Measurements from ENCODE around the gene USP47. TPM values are rescaled to one million over a fixed set of nuclear protein-coding genes. Genes with fewer than 3 reads are reported as not detected.

USP47 gene
- polyA plus RNA-seq, 10 donors: 55.8 to 83.6 (median 68.4) TPM

DNA sequence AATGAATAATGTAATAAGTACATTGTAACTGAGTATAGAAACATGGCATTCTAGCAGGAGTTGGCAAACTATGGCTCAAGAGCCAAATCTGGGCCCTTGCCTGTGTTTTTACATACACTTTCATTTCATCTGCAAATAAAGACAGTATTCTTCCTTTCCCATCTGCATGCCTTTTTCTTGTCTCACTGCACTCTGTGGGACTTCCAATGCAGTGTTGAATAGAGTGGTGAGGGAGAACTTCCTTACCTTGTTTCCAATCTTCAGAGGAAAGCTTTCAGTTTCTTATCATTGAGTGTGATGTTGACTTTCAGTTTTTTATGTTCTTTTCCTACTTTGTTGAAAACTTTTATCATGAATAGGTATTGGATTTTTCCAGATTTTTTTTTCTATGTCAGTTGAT, 82.1 kb downstream of the USP47 start:
- DNase-seq: no peak

DNA sequence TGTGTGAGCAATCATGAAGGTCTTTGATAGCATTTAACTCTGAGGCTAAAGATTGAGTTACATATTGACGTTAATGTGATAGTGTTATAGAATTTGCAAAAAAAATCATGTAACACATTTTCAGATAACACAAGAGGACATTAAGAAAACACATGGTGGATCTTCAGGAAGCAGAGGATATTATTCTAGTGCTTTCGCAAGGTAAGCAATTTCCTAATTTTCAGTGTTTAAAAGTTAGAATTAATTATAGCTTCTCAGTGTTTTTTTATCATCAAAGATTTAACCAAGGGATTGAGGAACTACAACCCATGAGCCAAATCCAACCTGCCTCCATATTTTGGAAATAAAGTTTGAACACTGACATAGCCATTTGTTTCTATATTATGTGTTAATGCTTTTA, 88.1 kb downstream of the USP47 start:
- no peak for DNase-seq

DNA sequence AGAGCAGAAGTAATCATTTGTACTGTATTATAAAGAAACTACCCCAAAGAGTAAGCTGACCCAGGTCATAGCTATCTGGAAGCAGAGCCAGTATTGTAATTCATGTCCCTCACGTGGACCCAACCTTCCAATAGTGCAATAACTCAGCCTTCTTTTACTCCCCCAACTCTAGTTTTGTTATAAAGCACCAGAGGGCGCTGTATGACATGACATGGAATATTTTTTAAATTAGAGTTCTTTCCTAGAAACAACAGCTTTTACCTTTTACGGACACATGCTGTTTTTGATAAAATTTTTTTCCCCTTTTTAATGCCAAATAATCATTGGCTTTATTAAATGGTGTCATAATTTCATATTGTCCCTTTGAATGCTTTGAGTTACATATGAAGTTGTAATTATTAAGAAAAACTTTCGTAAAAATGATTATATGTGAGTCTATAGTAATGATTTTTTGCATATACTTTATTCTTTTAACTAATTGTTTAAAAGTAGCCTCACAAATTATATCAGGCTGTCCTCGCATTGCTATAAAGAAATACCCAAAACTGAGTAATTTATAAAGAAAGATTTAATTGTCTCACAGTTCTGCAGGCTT, 89.8 kb downstream of the USP47 start:
- DNase-seq: peak; percentile 40 to 70 (median 52)

DNA sequence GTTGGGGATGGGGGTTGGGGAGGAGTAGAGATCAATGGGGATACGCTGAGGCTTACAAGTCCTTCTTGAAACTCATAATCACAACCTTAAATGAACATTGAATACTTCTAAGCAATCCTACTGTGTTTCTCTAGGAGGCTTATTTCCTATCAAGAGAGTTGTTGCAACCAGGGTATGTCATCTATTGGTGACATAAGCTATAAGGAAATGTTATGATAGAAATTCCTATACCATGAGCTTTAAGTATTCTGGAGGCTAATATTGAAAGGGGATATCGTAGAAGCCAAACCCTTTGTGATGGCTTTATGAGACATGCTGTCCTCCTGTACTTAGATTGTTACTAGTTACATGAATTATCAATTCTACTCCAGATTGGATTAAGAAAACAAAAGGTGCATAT, 93.8 kb downstream of the USP47 start:
- DNase-seq: peak in 1 of 3 donors; percentile 8

DNA sequence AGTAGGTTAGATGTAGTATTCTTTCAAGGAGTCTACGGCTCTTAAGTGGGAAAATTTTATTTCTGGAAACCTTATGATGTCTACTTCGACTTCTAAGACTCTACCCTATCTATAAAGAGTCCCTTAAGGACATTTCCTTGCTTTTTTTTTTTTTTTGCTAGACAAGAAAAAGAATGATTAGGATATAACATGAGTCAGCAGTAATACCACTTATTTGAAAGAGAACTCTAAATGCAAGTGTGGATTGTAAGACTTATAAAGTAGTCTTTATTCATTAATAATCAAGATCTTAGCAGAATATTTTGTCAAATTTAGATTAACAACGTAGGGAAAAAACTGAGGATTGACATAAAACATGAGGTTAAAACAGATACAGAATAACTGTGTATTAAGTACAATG, 95.7 kb downstream of the USP47 start:
- DNase-seq: no peak

DNA sequence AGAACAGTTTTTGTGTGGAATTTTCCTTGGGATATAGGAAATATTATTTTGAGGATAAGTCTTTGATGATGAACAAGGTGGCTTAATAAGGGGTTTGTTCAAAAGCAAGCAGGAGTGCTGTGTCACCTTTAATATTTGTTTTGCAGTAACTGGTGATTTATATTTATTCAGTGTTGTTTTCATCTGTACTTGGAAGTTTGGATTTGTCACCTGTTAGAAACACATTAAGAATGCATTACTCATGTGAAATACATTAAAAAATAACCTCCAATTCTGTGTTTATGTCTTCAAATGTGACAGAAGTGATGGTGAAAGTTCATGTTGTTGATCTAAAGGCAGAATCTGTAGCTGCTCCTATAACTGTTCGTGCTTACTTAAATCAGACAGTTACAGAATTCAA, 96.2 kb downstream of the USP47 start:
- no peak for DNase-seq

DNA sequence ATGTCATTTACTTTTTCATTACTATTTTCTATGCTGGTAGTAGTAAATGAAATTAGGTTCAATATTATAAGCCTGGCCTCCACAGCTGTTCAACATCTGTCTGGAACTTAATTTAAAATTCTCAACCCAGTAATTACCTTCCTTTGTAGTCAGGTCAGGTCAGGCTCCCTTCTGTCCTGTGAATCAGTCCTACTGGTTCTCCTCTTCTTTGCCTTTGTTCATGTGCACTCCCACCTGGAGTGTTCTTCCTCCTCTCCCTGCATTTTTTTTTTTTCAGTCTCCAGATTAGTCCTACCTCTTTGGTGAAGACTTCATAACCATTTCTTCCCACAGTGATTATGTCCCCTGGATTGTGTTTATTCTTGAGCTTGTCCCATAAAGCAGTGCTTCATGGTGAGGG, 98.8 kb downstream of the USP47 start:
- DNase-seq: no peak

DNA sequence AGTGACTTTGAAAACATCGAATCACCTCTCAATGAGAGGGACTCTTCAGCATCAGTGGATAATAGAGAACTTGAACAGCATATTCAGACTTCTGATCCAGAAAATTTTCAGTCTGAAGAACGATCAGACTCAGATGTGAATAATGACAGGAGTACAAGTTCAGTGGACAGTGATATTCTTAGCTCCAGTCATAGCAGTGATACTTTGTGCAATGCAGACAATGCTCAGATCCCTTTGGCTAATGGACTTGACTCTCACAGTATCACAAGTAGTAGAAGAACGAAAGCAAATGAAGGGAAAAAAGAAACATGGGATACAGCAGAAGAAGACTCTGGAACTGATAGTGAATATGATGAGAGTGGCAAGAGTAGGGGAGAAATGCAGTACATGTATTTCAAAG, 100.9 kb downstream of the USP47 start:
- DNase-seq: no peak

DNA sequence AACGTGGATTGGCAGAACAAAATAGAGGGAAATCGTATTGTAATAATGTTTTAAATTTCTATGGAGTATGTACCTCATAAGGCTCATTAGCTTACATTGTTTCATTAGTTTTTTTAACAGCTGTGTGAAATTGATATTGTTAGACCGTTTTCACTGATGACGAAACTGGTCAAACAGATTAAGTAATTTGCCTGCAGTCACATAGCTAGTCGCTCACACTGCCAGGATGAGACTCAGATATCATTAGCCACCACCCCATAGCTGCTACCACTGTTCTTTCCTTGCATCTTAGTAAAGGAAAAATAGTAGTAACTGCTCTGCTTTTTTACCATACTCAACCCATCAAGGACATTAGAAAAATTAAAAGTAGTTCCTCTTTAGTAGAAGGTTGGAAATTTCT, 102.7 kb downstream of the USP47 start:
- no peak for DNase-seq

DNA sequence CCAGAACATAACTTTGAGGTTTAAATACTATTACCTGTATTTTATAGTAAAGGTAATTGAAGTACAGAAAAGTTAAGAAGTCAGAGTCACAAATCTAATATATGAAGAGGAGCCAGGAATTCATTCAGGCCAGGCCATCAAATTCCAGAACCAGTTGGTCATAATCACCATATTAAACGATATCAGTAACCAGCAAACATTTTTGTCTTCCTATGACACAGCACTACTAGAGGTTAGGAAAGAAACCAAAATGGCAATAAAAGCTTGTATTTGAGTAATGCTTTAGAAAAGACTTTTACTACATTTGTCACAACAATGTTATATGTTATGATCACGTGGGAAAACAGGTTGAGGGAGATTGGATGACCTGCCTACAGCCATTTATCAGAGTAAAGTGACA, 104.4 kb downstream of the USP47 start:
- DNase-seq: peak in 1 of 3 donors; percentile 18

DNA sequence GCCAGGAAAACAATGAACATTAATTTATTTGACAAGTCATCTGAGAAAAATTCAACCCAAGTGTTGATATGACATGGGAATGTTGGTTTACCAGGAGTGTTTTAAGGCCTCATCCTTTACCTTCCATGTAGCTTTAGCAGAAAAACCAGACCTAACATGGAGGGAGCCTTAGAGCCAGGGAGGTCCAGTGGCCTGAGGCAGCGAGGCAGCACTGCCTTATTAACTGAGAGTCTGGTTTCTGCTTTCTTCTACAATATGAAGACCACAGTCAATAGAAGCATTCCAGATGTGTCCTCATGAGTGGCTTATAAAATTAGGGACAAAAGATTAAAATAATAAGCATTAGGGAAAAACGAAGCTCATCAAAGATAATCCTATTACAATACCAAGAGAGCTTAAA, 105.1 kb downstream of the USP47 start:
- DNase-seq: no peak

DNA sequence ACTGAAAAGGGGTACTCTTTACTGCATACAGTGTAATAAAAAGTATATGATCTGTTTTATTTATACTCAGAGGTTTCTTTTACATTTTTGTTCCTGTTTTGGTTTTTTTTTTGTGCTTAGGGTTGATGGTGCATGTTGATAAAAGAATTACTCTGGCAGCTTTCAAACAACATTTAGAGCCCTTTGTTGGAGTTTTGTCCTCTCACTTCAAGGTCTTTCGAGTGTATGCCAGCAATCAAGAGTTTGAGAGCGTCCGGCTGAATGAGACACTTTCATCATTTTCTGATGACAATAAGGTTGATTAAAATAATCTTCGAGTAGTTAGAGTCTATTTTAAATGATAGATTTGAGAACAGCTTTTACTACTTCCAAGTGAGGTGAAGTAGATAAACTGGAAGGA, 106.1 kb downstream of the USP47 start:
- DNase-seq: no peak

DNA sequence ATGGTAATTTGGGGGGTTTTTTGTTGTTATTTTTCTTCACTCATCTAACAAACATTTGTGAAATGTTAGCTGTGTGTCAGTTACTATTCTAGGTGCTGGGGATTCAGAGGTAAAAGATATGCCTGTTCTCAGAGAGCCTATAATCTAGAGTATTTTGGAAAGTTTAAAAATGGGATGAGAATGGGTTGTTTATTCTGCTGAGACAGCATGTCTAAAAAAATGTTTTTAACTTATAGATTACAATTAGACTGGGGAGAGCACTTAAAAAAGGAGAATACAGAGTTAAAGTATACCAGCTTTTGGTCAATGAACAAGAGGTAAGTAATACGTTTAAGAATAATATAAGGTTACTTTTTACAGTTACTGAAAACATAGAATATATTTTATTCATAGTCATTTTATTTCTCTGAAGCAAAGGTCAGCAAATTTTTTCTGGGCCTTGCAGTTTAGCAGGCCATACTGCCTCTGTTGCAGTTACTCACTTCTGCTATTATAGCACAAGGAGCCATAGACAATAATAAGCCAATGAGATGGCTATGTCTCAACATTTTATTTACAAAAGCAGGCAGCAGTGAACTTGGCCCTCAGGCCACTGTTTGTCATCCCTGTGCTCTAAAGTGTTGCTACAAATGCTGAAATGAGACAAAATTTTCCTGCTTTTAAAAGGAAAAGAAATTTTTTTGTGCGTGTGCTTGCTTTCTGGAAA, 106.6 kb downstream of the USP47 start:
- DNase-seq: no peak

DNA sequence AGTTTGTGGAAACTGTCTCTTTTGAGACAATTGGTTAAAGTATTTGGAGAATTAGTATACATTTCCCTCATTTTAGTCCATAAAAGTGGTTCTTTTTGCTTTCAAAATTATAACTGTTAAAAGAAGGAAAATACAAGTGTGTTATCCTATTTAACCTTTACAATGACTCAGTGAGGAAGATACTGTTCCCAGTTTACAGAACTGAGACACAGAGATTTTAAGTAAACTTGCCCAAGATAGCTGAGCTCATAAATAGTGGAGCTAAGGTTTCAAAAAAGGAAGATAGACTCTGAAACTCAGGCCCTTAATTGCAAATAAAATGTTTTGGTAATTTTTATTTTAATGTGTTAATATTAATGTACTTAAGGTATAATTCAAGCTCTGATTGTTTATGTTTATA, 107.7 kb downstream of the USP47 start:
- no peak for DNase-seq

DNA sequence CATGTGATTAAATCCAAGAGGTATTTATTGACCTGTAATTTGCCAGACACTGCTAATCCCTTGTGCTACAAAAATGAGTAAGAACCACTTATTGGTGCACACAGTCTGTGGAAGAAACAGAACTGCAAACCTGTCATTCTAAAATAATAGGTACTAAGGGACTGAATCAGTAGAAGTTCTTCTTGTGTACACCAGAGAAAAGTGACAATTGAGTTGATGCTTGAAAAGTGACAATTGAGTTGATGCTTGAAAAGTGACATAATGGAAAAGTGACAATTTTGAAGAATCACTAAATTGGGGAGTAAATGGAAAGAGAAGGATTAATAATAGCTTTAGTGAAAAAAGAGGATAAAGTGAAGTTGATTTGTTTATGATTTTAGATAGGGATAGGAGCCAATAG, 110.3 kb downstream of the USP47 start:
- no peak for DNase-seq

DNA sequence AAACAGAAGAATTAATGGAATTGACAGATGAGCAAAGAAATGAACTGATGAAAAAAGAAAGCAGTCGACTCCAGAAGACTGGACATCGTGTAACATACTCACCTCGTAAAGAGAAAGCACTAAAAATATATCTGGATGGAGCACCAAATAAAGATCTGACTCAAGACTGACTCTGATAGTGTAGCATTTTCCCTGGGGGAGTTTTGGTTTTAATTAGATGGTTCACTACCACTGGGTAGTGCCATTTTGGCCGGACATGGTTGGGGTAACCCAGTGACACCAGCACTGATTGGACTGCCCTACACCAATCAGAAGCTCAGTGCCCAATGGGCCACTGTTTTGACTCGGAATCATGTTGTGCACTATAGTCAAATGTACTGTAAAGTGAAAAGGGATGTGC, 114.2 kb downstream of the USP47 start:
- DNase-seq: no peak

DNA sequence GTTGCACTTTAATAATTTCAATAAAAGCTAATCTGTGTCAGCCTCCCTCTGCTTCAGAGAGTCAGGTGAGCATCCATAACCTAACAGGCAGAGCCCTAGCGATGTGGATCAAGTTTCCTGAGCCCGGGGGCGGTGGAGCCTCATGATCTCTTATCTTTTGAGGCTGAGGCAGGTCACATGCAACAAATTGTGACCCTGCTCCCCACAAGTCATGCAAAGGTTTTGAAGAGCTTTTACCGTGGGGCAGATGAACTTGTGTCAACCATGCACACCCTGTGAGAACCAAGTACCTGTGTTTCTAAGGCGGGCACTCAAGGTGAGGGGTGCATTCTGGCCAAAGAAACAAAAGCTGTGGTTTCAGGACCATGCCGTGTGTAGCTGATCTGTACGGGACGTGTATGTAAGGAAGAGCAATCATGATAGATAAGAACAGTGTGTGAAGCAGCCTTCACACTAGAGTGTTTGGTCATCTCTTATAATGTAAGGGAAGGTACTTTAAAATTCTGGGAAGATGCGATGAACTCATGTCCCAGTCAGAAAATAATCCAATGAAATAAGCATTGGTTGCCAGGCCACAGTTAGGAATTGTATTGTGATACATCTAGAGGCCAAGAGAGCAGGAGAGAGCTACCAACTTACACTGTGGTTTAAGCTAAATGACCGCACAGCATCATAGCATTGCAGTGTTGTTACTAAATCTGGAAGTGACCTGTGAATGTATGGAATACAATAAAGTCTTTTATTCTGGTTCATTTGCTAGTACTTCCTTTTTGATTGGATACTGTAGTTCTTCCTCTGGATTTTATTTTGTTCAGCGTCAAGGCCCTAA, 116.8 kb downstream of the USP47 start:
- DNase-seq: peak in 1 of 3 donors; percentile 3

DNA sequence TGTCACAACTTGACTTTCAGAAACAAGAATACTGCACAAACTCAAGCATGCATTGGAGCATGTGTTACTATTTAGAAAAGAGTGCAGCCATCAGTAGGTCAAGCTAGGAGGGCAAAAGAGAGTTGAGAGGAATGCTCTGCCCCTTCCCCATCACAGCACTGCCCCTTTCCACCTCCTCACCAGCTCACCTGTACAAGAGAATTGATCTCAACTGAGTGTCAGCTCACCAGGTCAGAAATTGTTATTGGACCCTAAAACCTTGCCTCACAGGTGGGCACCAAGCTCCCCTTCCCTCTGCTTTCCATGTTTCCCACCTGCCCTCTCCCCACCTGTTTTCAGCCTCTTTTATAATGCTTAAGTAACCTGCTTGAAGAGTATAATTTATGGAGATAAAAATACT, 117.8 kb downstream of the USP47 start:
- DNase-seq: no peak

DNA sequence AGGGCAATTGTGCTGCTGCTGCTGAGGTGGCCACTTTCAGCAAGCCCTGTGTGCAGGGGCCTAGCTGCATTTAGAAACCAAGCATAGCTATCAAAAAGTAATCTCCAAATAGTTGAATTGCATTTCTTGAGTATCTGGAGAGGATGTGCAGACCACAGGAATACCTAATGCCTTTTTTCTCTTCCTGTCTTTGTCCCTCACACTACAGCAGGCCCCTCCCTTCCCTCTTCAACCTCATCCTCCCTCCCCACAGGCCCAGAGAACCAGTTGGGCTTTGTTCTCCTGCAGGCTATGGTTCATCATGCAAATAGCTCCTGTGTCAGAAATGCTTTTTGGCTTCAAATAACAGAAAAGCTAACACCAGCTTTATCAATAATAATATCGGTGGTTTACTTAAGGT, 118.9 kb downstream of the USP47 start:
- DNase-seq: no peak

DNA sequence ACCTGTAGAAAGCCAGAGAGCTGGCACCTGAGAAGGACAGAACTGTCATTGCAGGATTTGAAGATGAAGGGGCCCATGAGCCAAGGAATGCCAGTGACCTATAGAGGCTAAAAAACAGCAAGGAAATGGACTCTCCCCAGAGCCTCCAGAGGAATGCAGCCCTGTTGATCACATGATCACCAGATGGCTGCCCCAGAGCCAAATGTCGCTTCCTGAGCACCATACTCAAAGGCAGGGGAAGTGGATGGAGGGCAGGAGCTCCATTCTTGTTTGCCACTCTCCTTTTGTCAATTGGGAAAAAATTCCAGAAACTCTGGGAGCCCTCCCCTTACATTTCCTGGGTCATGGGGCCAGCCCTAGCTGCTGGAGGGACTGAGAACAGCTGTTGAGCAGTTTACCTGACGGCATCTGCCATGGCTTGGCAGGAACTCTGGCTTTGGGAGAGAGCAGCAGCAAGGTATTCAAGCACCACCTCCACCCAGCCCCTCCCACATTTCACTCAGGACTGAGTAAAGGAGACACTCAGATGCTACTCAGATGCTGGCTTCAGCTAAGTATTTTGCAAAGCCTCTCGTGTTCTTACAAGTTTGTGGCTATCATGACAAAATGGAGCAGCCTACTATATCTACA, 119.7 kb downstream of the USP47 start:
- no peak for DNase-seq

DNA sequence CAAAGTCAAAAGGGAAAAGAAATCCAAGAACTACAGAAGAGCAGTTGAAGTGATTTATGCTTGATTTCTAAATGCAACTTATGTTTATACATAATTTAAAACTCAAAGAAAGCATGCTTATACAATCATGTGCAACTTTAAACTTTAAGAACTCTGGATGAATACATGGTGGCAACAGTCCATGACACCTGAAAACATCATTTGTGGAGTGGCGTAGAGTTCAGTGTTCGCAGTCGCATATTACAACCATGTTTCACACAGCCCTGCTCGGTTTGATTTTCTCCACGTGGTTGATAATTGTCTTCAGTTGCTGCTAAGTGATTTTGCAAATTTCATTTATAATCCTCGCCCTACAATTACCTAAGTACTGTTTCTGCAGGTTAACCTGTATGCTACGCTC, 121.3 kb downstream of the USP47 start:
- DNase-seq: peak in 1 of 3 donors; percentile 68
